ENCODE data around the gene MISP3. TPM values are rescaled to one million over a fixed set of nuclear protein-coding genes. Genes with fewer than 3 reads are reported as not detected.
A peak's percentile ranks its signal among the peaks of the same experiment; 100 is the strongest.

The MISP3 gene
- polyA plus RNA-seq, 4 donors, result 6.7 to 9.2 (median 7.6) TPM

- DNase-seq (ENCODE audit: low read depth in 4 of 4, low spot score in 3 of 4), result no peak
Measured at GRCh38 chr19:14078411-14078810, 5.8 kb downstream of the MISP3 start.

GRCh38 chr19:14080887-14081796, 8.6 kb downstream of the MISP3 start:
- DNase-seq (ENCODE audit: low read depth in 4 of 4, low spot score in 3 of 4), result peak; percentile 99 to 100 (median 100)

GRCh38 chr19:14081797-14082674, 9.4 kb downstream of the MISP3 start:
- no peak for DNase-seq (ENCODE audit: low read depth in 4 of 4, low spot score in 3 of 4)

- DNase-seq (ENCODE audit: low read depth in 4 of 4, low spot score in 3 of 4), result no peak
Measured at GRCh38 chr19:14082675-14082960, 10.0 kb downstream of the MISP3 start.

- no peak for DNase-seq (ENCODE audit: low read depth in 4 of 4, low spot score in 3 of 4)
Measured at GRCh38 chr19:14085309-14085995, 12.9 kb downstream of the MISP3 start, which contains the start of gene C19orf67. Gene C19orf67, minus strand, starts transcription at chr19:14085783. Its CDS starts 156 bp downstream, at chr19:14085627.

GRCh38 chr19:14086098-14086497, 13.5 kb downstream of the MISP3 start:
- DNase-seq (ENCODE audit: low read depth in 4 of 4, low spot score in 3 of 4), result no peak

GRCh38 chr19:14088634-14089411, 16.2 kb downstream of the MISP3 start:
- DNase-seq (ENCODE audit: low read depth in 4 of 4, low spot score in 3 of 4), result no peak

- no peak for DNase-seq (ENCODE audit: low read depth in 4 of 4, low spot score in 3 of 4)
Measured at GRCh38 chr19:14089412-14089661, 16.8 kb downstream of the MISP3 start.

- DNase-seq (ENCODE audit: low read depth in 4 of 4, low spot score in 3 of 4), result no peak
Measured at GRCh38 chr19:14089662-14090508, 17.3 kb downstream of the MISP3 start.

- peak in 3 of 4 donors; percentile 83 to 86 (median 83) for DNase-seq (ENCODE audit: low read depth in 4 of 4, low spot score in 3 of 4)
Measured at GRCh38 chr19:14090509-14091080, 18.0 kb downstream of the MISP3 start, which contains the start of gene SAMD1. Gene SAMD1, minus strand, starts transcription at chr19:14090751.

GRCh38 chr19:14091081-14091812, 18.7 kb downstream of the MISP3 start:
- no peak for DNase-seq (ENCODE audit: low read depth in 4 of 4, low spot score in 3 of 4)

- DNase-seq (ENCODE audit: low read depth in 4 of 4, low spot score in 3 of 4), result no peak
Measured at GRCh38 chr19:14091813-14092462, 19.4 kb downstream of the MISP3 start.

- DNase-seq (ENCODE audit: low read depth in 4 of 4, low spot score in 3 of 4), result no peak
Measured at GRCh38 chr19:14093117-14093823, 20.7 kb downstream of the MISP3 start.

- DNase-seq (ENCODE audit: low read depth in 4 of 4, low spot score in 3 of 4), result no peak
Measured at GRCh38 chr19:14094854-14095253, 22.3 kb downstream of the MISP3 start.

GRCh38 chr19:14096272-14096992, 23.8 kb downstream of the MISP3 start:
- DNase-seq (ENCODE audit: low read depth in 4 of 4, low spot score in 3 of 4), result no peak

- DNase-seq (ENCODE audit: low read depth in 4 of 4, low spot score in 3 of 4), result no peak
Measured at GRCh38 chr19:14097532-14098151, 25.1 kb downstream of the MISP3 start.

Measured in right renal pelvis (tissue), 4 donors.